NCI-H2081 treated with DMSO at 0.1 percent for 48 hours (cell line): Measurements from ENCODE around the gene TOM1.

Experiments
- DNase-seq: peaks from one replicate; lab custom pipeline; 2025; lab: John Stamatoyannopoulos, UW

TOM1 gene

GRCh38 chr22:35324067-35324466 is 24.4 kb downstream of the TOM1 start:
- no peak for DNase-seq

- DNase-seq = no peak
Measured at GRCh38 chr22:35324762-35325161, 25.1 kb downstream of the TOM1 start.

- no peak for DNase-seq
Measured at GRCh38 chr22:35325209-35325608, 25.5 kb downstream of the TOM1 start.

GRCh38 chr22:35326854-35327562 is 27.3 kb downstream of the TOM1 start:
- DNase-seq = no peak

- DNase-seq = no peak
Measured at GRCh38 chr22:35327690-35328471, 28.2 kb downstream of the TOM1 start.

- DNase-seq = no peak
Measured at GRCh38 chr22:35328472-35328885, 28.8 kb downstream of the TOM1 start.

GRCh38 chr22:35329114-35329847 is 29.6 kb downstream of the TOM1 start:
- DNase-seq = no peak

GRCh38 chr22:35330258-35330861 is 30.7 kb downstream of the TOM1 start:
- DNase-seq = no peak

GRCh38 chr22:35332278-35332677 is 32.6 kb downstream of the TOM1 start:
- DNase-seq = no peak

GRCh38 chr22:35333220-35333619 is 33.5 kb downstream of the TOM1 start:
- no peak for DNase-seq

GRCh38 chr22:35334004-35334403 is 34.3 kb downstream of the TOM1 start:
- DNase-seq = no peak

- no peak for DNase-seq
Measured at GRCh38 chr22:35335468-35335867, 35.8 kb downstream of the TOM1 start.

GRCh38 chr22:35335936-35336781 is 36.5 kb downstream of the TOM1 start:
- DNase-seq = no peak

GRCh38 chr22:35337932-35338331 is 38.2 kb downstream of the TOM1 start:
- no peak for DNase-seq

- no peak for DNase-seq
Measured at GRCh38 chr22:35341090-35341874, 41.6 kb downstream of the TOM1 start.

- no peak for DNase-seq
Measured at GRCh38 chr22:35342390-35342789, 42.7 kb downstream of the TOM1 start.

- DNase-seq = no peak
Measured at GRCh38 chr22:35343664-35344550, 44.2 kb downstream of the TOM1 start.

- DNase-seq = no peak
Measured at GRCh38 chr22:35344956-35345690, 45.4 kb downstream of the TOM1 start.
